ENCODE measurements around the gene PTK7.
"Not testable (repeated sequence)": the region's sequence is repeated elsewhere in the genome, so short reads cannot be mapped to it uniquely, and the experiment has no call there.

PTK7 gene

GRCh38 chr6:43103253-43103876 lies 27.3 kb downstream of the PTK7 start:
- Histone ChIP-seq H3K36me3 (ENCODE audit: insufficient read depth, low read length) (no peaks in the 10 kb centered on the region), H3K27ac (ENCODE audit: low read depth, low read length) (no peak overlapping the region), H3K27me3 (ENCODE audit: control insufficient read depth in 1 of 2, insufficient read depth in 2 of 2, low read length in 2 of 2) (no peaks in the 10 kb centered on the region), H3K4me1 (ENCODE audit: insufficient read depth, low read length) (no peaks in the 10 kb centered on the region), H3K9ac (ENCODE audit: low read length) (no peak overlapping the region), H3K9me3 (ENCODE audit: low read length) (no peaks in the 10 kb centered on the region), H3K4me3 (ENCODE audit: low read depth in 1 of 2, low read length in 2 of 2) (no peak overlapping the region)

- no peak overlapping the region for H3K9ac ChIP-seq (ENCODE audit: low read length)
- no peaks in the 10 kb centered on the region for H3K4me1 ChIP-seq (ENCODE audit: insufficient read depth, low read length)
- no peak overlapping the region for H3K4me3 ChIP-seq (ENCODE audit: low read depth in 1 of 2, low read length in 2 of 2)
- H3K27me3 ChIP-seq (ENCODE audit: control insufficient read depth in 1 of 2, insufficient read depth in 2 of 2, low read length in 2 of 2), result no peaks in the 10 kb centered on the region
- H3K27ac ChIP-seq (ENCODE audit: low read depth, low read length), result no peak overlapping the region
- no peaks in the 10 kb centered on the region for H3K36me3 ChIP-seq (ENCODE audit: insufficient read depth, low read length)
- no peaks in the 10 kb centered on the region for H3K9me3 ChIP-seq (ENCODE audit: low read length)
Observed at GRCh38 chr6:43105538-43106222, 29.6 kb downstream of the PTK7 start.

- Histone ChIP-seq H3K4me1 (ENCODE audit: insufficient read depth, low read length) (no peaks in the 10 kb centered on the region), H3K9me3 (ENCODE audit: low read length) (no peaks in the 10 kb centered on the region), H3K27ac (ENCODE audit: low read depth, low read length) (no peak overlapping the region), H3K9ac (ENCODE audit: low read length) (no peak overlapping the region), H3K36me3 (ENCODE audit: insufficient read depth, low read length) (no peaks in the 10 kb centered on the region), H3K4me3 (ENCODE audit: low read depth in 1 of 2, low read length in 2 of 2) (no peak overlapping the region), H3K27me3 (ENCODE audit: control insufficient read depth in 1 of 2, insufficient read depth in 2 of 2, low read length in 2 of 2) (no peaks in the 10 kb centered on the region)
Observed at GRCh38 chr6:43107344-43108062, 31.4 kb downstream of the PTK7 start.

GRCh38 chr6:43113431-43114260 lies 37.5 kb downstream of the PTK7 start:
- no peaks in the 10 kb centered on the region for H3K36me3 ChIP-seq (ENCODE audit: insufficient read depth, low read length)
- no peaks in the 10 kb centered on the region for H3K9me3 ChIP-seq (ENCODE audit: low read length)
- no peak overlapping the region for H3K9ac ChIP-seq (ENCODE audit: low read length)
- H3K27me3 ChIP-seq (ENCODE audit: control insufficient read depth in 1 of 2, insufficient read depth in 2 of 2, low read length in 2 of 2), result no peaks in the 10 kb centered on the region
- no peak overlapping the region for H3K27ac ChIP-seq (ENCODE audit: low read depth, low read length)
- H3K4me3 ChIP-seq (ENCODE audit: low read depth in 1 of 2, low read length in 2 of 2), result no peak overlapping the region
- no peaks in the 10 kb centered on the region for H3K4me1 ChIP-seq (ENCODE audit: insufficient read depth, low read length)

- Histone ChIP-seq H3K27ac (ENCODE audit: low read depth, low read length) (no peak overlapping the region), H3K36me3 (ENCODE audit: insufficient read depth, low read length) (no peaks in the 10 kb centered on the region)
Observed at GRCh38 chr6:43115365-43115764, 39.3 kb downstream of the PTK7 start.

GRCh38 chr6:43117466-43117865 lies 41.4 kb downstream of the PTK7 start:
- not testable (repeated sequence) for H3K27ac ChIP-seq (ENCODE audit: low read depth, low read length); H3K27me3 ChIP-seq (ENCODE audit: control insufficient read depth in 1 of 2, insufficient read depth in 2 of 2, low read length in 2 of 2); H3K4me1 ChIP-seq (ENCODE audit: insufficient read depth, low read length); H3K9ac ChIP-seq (ENCODE audit: low read length); H3K4me3 ChIP-seq (ENCODE audit: low read depth in 1 of 2, low read length in 2 of 2); H3K9me3 ChIP-seq (ENCODE audit: low read length); H3K36me3 ChIP-seq (ENCODE audit: insufficient read depth, low read length)

More at GRCh38 chr6:43115365-43115764, 39.3 kb downstream of the PTK7 start:
- no peaks in the 10 kb centered on the region for H3K4me1 ChIP-seq (ENCODE audit: insufficient read depth, low read length)
- no peak overlapping the region for H3K4me3 ChIP-seq (ENCODE audit: low read depth in 1 of 2, low read length in 2 of 2)
- H3K27me3 ChIP-seq (ENCODE audit: control insufficient read depth in 1 of 2, insufficient read depth in 2 of 2, low read length in 2 of 2), result no peaks in the 10 kb centered on the region
- H3K9ac ChIP-seq (ENCODE audit: low read length), result no peak overlapping the region
- no peaks in the 10 kb centered on the region for H3K9me3 ChIP-seq (ENCODE audit: low read length)

- Histone ChIP-seq H3K9me3 (ENCODE audit: low read length) (no peaks in the 10 kb centered on the region), H3K36me3 (ENCODE audit: insufficient read depth, low read length) (no peaks in the 10 kb centered on the region), H3K27me3 (ENCODE audit: control insufficient read depth in 1 of 2, insufficient read depth in 2 of 2, low read length in 2 of 2) (no peaks in the 10 kb centered on the region), H3K4me1 (ENCODE audit: insufficient read depth, low read length) (peaks cover 5% of the 10 kb centered on the region), H3K27ac (ENCODE audit: low read depth, low read length) (no peak overlapping the region), H3K4me3 (ENCODE audit: low read depth in 1 of 2, low read length in 2 of 2) (no peak overlapping the region), H3K9ac (ENCODE audit: low read length) (no peak overlapping the region)
Observed at GRCh38 chr6:43119482-43119881, 43.4 kb downstream of the PTK7 start.

GRCh38 chr6:43120101-43120763 lies 44.1 kb downstream of the PTK7 start:
- no peaks in the 10 kb centered on the region for H3K27me3 ChIP-seq (ENCODE audit: control insufficient read depth in 1 of 2, insufficient read depth in 2 of 2, low read length in 2 of 2)
- H3K4me3 ChIP-seq (ENCODE audit: low read depth in 1 of 2, low read length in 2 of 2), result no peak overlapping the region
- no peaks in the 10 kb centered on the region for H3K9me3 ChIP-seq (ENCODE audit: low read length)
- H3K4me1 ChIP-seq (ENCODE audit: insufficient read depth, low read length), result peaks cover 5% of the 10 kb centered on the region
- H3K36me3 ChIP-seq (ENCODE audit: insufficient read depth, low read length), result no peaks in the 10 kb centered on the region
- no peak overlapping the region for H3K9ac ChIP-seq (ENCODE audit: low read length)
- no peak overlapping the region for H3K27ac ChIP-seq (ENCODE audit: low read depth, low read length)

GRCh38 chr6:43120944-43121913 lies 45.1 kb downstream of the PTK7 start:
- no peaks in the 10 kb centered on the region for H3K9me3 ChIP-seq (ENCODE audit: low read length)

GRCh38 chr6:43122146-43122545 lies 46.0 kb downstream of the PTK7 start:
- Histone ChIP-seq H3K4me3 (ENCODE audit: low read depth in 1 of 2, low read length in 2 of 2) (no peak overlapping the region), H3K36me3 (ENCODE audit: insufficient read depth, low read length) (no peaks in the 10 kb centered on the region), H3K9ac (ENCODE audit: low read length) (no peak overlapping the region), H3K4me1 (ENCODE audit: insufficient read depth, low read length) (peaks cover 5% of the 10 kb centered on the region), H3K27ac (ENCODE audit: low read depth, low read length) (no peak overlapping the region), H3K9me3 (ENCODE audit: low read length) (no peaks in the 10 kb centered on the region), H3K27me3 (ENCODE audit: control insufficient read depth in 1 of 2, insufficient read depth in 2 of 2, low read length in 2 of 2) (no peaks in the 10 kb centered on the region)

More at GRCh38 chr6:43120944-43121913, 45.1 kb downstream of the PTK7 start:
- no peak overlapping the region for H3K4me3 ChIP-seq (ENCODE audit: low read depth in 1 of 2, low read length in 2 of 2)
- H3K9ac ChIP-seq (ENCODE audit: low read length), result no peak overlapping the region
- H3K27me3 ChIP-seq (ENCODE audit: control insufficient read depth in 1 of 2, insufficient read depth in 2 of 2, low read length in 2 of 2), result no peaks in the 10 kb centered on the region
- H3K36me3 ChIP-seq (ENCODE audit: insufficient read depth, low read length), result no peaks in the 10 kb centered on the region
- peaks cover 5% of the 10 kb centered on the region for H3K4me1 ChIP-seq (ENCODE audit: insufficient read depth, low read length)
- H3K27ac ChIP-seq (ENCODE audit: low read depth, low read length), result no peak overlapping the region
